ENCODE results near the gene CTXN1. TPM values are rescaled to one million over a fixed set of nuclear protein-coding genes. Genes with fewer than 3 reads are reported as not detected.
"Not testable (repeated sequence)": the region's sequence is repeated elsewhere in the genome, so short reads cannot be mapped to it uniquely, and the experiment has no call there.

Gene CTXN1
- total RNA-seq, 4 donors from 2014 or later: 18.3 to 33.3 (median 26.4) TPM

GRCh38 chr19:7898967-7899366 is 27.0 kb downstream of the CTXN1 start:
- no peak for ATAC-seq
- H3K9me3 ChIP-seq: no peaks in the 10 kb centered on the region
- H3K4me3 ChIP-seq: no peak overlapping the region
- no peaks in the 10 kb centered on the region for H3K36me3 ChIP-seq
- peaks cover 0 to 10% (median 6%) of the 10 kb centered on the region in 3 donors for H3K4me1 ChIP-seq
- TF ChIP-seq CTCF (IDR thresholded peaks at IDR 0.05): no peak
- no peak for TF ChIP-seq POLR2AphosphoS5 (IDR thresholded peaks at IDR 0.05)
- H3K27ac ChIP-seq: no peak overlapping the region
- peaks cover 30% of the 10 kb centered on the region for H3K27me3 ChIP-seq
- 88% methylated on average over 8 of the region's 16 CpGs; no CpG with 5 or more reads in 1 of the 2 donors for WGBS, 2 donors (ENCODE audit: low coverage in 1 of 2)

- no peak overlapping the region for H3K4me3 ChIP-seq
- H3K27me3 ChIP-seq: peaks cover 47% of the 10 kb centered on the region
- TF ChIP-seq EP300 (IDR thresholded peaks at IDR 0.05): no peak
- H3K9me3 ChIP-seq: no peaks in the 10 kb centered on the region
- no peak for ATAC-seq
- H3K27ac ChIP-seq: no peak overlapping the region
- H3K36me3 ChIP-seq: no peaks in the 10 kb centered on the region
- 70 to 98% methylated on average over 2 to 7 of the region's 11 CpGs for WGBS, 2 donors (ENCODE audit: low coverage in 1 of 2)
- peaks cover 0 to under 1% (median 0%) of the 10 kb centered on the region in 3 donors for H3K4me1 ChIP-seq
Measured at GRCh38 chr19:7897292-7897691, 28.6 kb downstream of the CTXN1 start.

GRCh38 chr19:7895565-7895964 is 30.4 kb downstream of the CTXN1 start:
- Histone ChIP-seq H3K27me3 (peaks cover 60% of the 10 kb centered on the region), H3K4me3 (no peak overlapping the region), H3K9me3 (no peaks in the 10 kb centered on the region), H3K36me3 (no peaks in the 10 kb centered on the region), H3K27ac (no peak overlapping the region), H3K4me1 (no peaks in the 10 kb centered on the region)
- no peak for TF ChIP-seq CTCF (IDR thresholded peaks at IDR 0.05)
- TF ChIP-seq POLR2A (IDR thresholded peaks at IDR 0.05): no peak
- no peak for TF ChIP-seq EP300 (IDR thresholded peaks at IDR 0.05)
- TF ChIP-seq POLR2AphosphoS5 (IDR thresholded peaks at IDR 0.05): no peak
- no peak for ATAC-seq
- WGBS, 2 donors (ENCODE audit: low coverage in 1 of 2): 86 to 100% methylated on average over 1 to 4 of the region's 13 CpGs

GRCh38 chr19:7894612-7895309 is 31.2 kb downstream of the CTXN1 start:
- 68 to 100% methylated on average over 1 to 3 of the region's 18 CpGs for WGBS, 2 donors (ENCODE audit: low coverage in 1 of 2)
- H3K27me3 ChIP-seq: peaks cover 61% of the 10 kb centered on the region
- no peaks in the 10 kb centered on the region for H3K9me3 ChIP-seq
- ATAC-seq: no peak
- H3K4me1 ChIP-seq: no peaks in the 10 kb centered on the region
- H3K27ac ChIP-seq: no peak overlapping the region
- TF ChIP-seq POLR2A (IDR thresholded peaks at IDR 0.05) (no peak), EP300 (IDR thresholded peaks at IDR 0.05) (no peak), POLR2AphosphoS5 (IDR thresholded peaks at IDR 0.05) (no peak), CTCF (IDR thresholded peaks at IDR 0.05) (no peak)
- H3K36me3 ChIP-seq: no peaks in the 10 kb centered on the region
- no peak overlapping the region for H3K4me3 ChIP-seq

GRCh38 chr19:7893362-7894101 is 32.4 kb downstream of the CTXN1 start:
- H3K4me3 ChIP-seq, H3K4me1 ChIP-seq, H3K36me3 ChIP-seq, H3K27ac ChIP-seq, ATAC-seq, H3K9me3 ChIP-seq: not testable (repeated sequence)
- WGBS, 2 donors (ENCODE audit: low coverage in 1 of 2): 80 to 86% methylated on average over 1 to 4 of the region's 18 CpGs
- peaks cover 69% of the 10 kb centered on the region for H3K27me3 ChIP-seq

- Histone ChIP-seq H3K4me3 (peak overlapping the region in 1 of 2 donors; percentile 48), H3K27me3 (peaks cover 75% of the 10 kb centered on the region), H3K36me3 (no peaks in the 10 kb centered on the region), H3K9me3 (no peaks in the 10 kb centered on the region), H3K4me1 (peaks cover 0 to 11% (median 0%) of the 10 kb centered on the region in 3 donors), H3K27ac (no peak overlapping the region)
- ATAC-seq: no peak
- TF ChIP-seq POLR2A (IDR thresholded peaks at IDR 0.05) (no peak), EP300 (IDR thresholded peaks at IDR 0.05) (no peak), POLR2AphosphoS5 (IDR thresholded peaks at IDR 0.05) (no peak), CTCF (IDR thresholded peaks at IDR 0.05) (no peak)
- WGBS, 2 donors (ENCODE audit: low coverage in 1 of 2): 40% methylated on average over 1 of the region's 8 CpGs; no CpG with 5 or more reads in 1 of the 2 donors
Measured at GRCh38 chr19:7888826-7889217, 37.1 kb downstream of the CTXN1 start.

Measured in gastroesophageal sphincter (tissue), 4 donors.